ENCODE data around the gene EFNA2.

EFNA2 gene

GRCh38 chr19:1261798-1262622, 23.7 kb upstream of the EFNA2 start:
- ATAC-seq (no peak), DNase-seq (no peak)
- Mint-ChIP-seq H3K27me3 (no peaks in the 10 kb centered on the region), H3K4me1 (peaks cover 62% of the 10 kb centered on the region), H3K27ac (peak overlapping the region; percentile 96), H3K4me3 (peak overlapping the region; percentile 97), H3K9me3 (no peaks in the 10 kb centered on the region), H3K36me3 (ENCODE audit: low read depth) (peaks cover 9% of the 10 kb centered on the region)

- Mint-ChIP-seq H3K36me3 (ENCODE audit: low read depth) (peaks cover 4% of the 10 kb centered on the region), H3K27me3 (no peaks in the 10 kb centered on the region), H3K4me1 (peaks cover 64% of the 10 kb centered on the region), H3K27ac (peak overlapping the region; percentile 35), H3K4me3 (peak overlapping the region; percentile 71), H3K9me3 (no peaks in the 10 kb centered on the region)
- DNase-seq (no peak), ATAC-seq (no peak)
Measured at GRCh38 chr19:1262623-1263123, 23.0 kb upstream of the EFNA2 start.

- Mint-ChIP-seq H3K4me1 (peaks cover 64% of the 10 kb centered on the region), H3K36me3 (ENCODE audit: low read depth) (peaks cover 2% of the 10 kb centered on the region), H3K4me3 (peak overlapping the region; percentile 71), H3K27me3 (no peaks in the 10 kb centered on the region), H3K27ac (peak overlapping the region; percentile 72), H3K9me3 (no peaks in the 10 kb centered on the region)
- DNase-seq (no peak), ATAC-seq (no peak)
Measured at GRCh38 chr19:1263188-1263587, 22.5 kb upstream of the EFNA2 start.

- peaks cover 5% of the 10 kb centered on the region for H3K36me3 Mint-ChIP-seq (ENCODE audit: low read depth)
- DNase-seq: no peak
- peak overlapping the region; percentile 21 for H3K4me3 Mint-ChIP-seq
- peaks cover 59% of the 10 kb centered on the region for H3K4me1 Mint-ChIP-seq
- H3K27ac Mint-ChIP-seq: peak overlapping the region; percentile 60
- H3K27me3 Mint-ChIP-seq: no peaks in the 10 kb centered on the region
- no peak for ATAC-seq
- H3K9me3 Mint-ChIP-seq: no peaks in the 10 kb centered on the region
Measured at GRCh38 chr19:1264801-1265614, 20.7 kb upstream of the EFNA2 start.

- Mint-ChIP-seq H3K9me3 (no peaks in the 10 kb centered on the region), H3K36me3 (ENCODE audit: low read depth) (peaks cover 12% of the 10 kb centered on the region), H3K4me1 (peaks cover 65% of the 10 kb centered on the region), H3K27me3 (no peaks in the 10 kb centered on the region), H3K27ac (peak overlapping the region; percentile 60), H3K4me3 (peak overlapping the region; percentile 54)
- ATAC-seq (peak; percentile 11), DNase-seq (peak; percentile 62)
Measured at GRCh38 chr19:1265615-1266128, 20.0 kb upstream of the EFNA2 start.

- Mint-ChIP-seq H3K27ac (peak overlapping the region; percentile 60), H3K27me3 (no peaks in the 10 kb centered on the region), H3K9me3 (no peaks in the 10 kb centered on the region), H3K4me3 (peak overlapping the region; percentile 54), H3K4me1 (peaks cover 71% of the 10 kb centered on the region), H3K36me3 (ENCODE audit: low read depth) (peaks cover 18% of the 10 kb centered on the region)
- DNase-seq (peak; percentile 91), ATAC-seq (peak; percentile 27)
Measured at GRCh38 chr19:1266129-1266915, 19.4 kb upstream of the EFNA2 start.

GRCh38 chr19:1266916-1267476, 18.7 kb upstream of the EFNA2 start:
- Mint-ChIP-seq H3K4me3 (peak overlapping the region; percentile 60), H3K36me3 (ENCODE audit: low read depth) (peaks cover 25% of the 10 kb centered on the region), H3K9me3 (no peaks in the 10 kb centered on the region), H3K4me1 (peaks cover 72% of the 10 kb centered on the region), H3K27ac (peak overlapping the region; percentile 35), H3K27me3 (no peaks in the 10 kb centered on the region)
- DNase-seq (peak; percentile 85), ATAC-seq (no peak)

GRCh38 chr19:1267477-1268225, 18.0 kb upstream of the EFNA2 start:
- peak overlapping the region; percentile 66 for H3K4me3 Mint-ChIP-seq
- DNase-seq (no peak), ATAC-seq (no peak)
- peaks cover 74% of the 10 kb centered on the region for H3K4me1 Mint-ChIP-seq
- no peaks in the 10 kb centered on the region for H3K27me3 Mint-ChIP-seq
- peaks cover 30% of the 10 kb centered on the region for H3K36me3 Mint-ChIP-seq (ENCODE audit: low read depth)
- H3K27ac Mint-ChIP-seq: peak overlapping the region; percentile 89
- no peaks in the 10 kb centered on the region for H3K9me3 Mint-ChIP-seq

GRCh38 chr19:1268226-1269064, 17.2 kb upstream of the EFNA2 start:
- DNase-seq (no peak), ATAC-seq (no peak)
- peaks cover 72% of the 10 kb centered on the region for H3K4me1 Mint-ChIP-seq
- H3K9me3 Mint-ChIP-seq: no peaks in the 10 kb centered on the region
- H3K4me3 Mint-ChIP-seq: peak overlapping the region; percentile 66
- peak overlapping the region; percentile 89 for H3K27ac Mint-ChIP-seq
- no peaks in the 10 kb centered on the region for H3K27me3 Mint-ChIP-seq
- peaks cover 36% of the 10 kb centered on the region for H3K36me3 Mint-ChIP-seq (ENCODE audit: low read depth)

GRCh38 chr19:1269065-1269477, 16.6 kb upstream of the EFNA2 start, which contains the start of gene CIRBP:
TSS of gene CIRBP (plus strand) at chr19:1269332. CDS start at chr19:1270934, 1,602 bp downstream.
- Mint-ChIP-seq H3K4me1 (peaks cover 76% of the 10 kb centered on the region), H3K36me3 (ENCODE audit: low read depth) (peaks cover 42% of the 10 kb centered on the region), H3K4me3 (peak within 1 kb of the TSS; percentile 95), H3K27ac (peak within 1 kb of the TSS; percentile 96), H3K9me3 (no peaks in the 10 kb centered on the region), H3K27me3 (no peaks in the 10 kb centered on the region)
- DNase-seq (peak; percentile 99), ATAC-seq (peak; percentile 69)

GRCh38 chr19:1269478-1270212, 16.0 kb upstream of the EFNA2 start:
- DNase-seq (peak; percentile 88), ATAC-seq (peak; percentile 12)
- H3K4me3 Mint-ChIP-seq: peak overlapping the region; percentile 95
- peaks cover 76% of the 10 kb centered on the region for H3K4me1 Mint-ChIP-seq
- H3K9me3 Mint-ChIP-seq: no peaks in the 10 kb centered on the region
- H3K27me3 Mint-ChIP-seq: no peaks in the 10 kb centered on the region
- H3K36me3 Mint-ChIP-seq (ENCODE audit: low read depth): peaks cover 45% of the 10 kb centered on the region
- peak overlapping the region; percentile 96 for H3K27ac Mint-ChIP-seq

All from activated naive CD8-positive, alpha-beta T cell treated with anti-CD3 and anti-CD28 coated beads, Interleukin-2, amount 50 U/mL, for 24 hours (primary cell).